Calu3 (cell line): ENCODE results near the gene SACM1L. TPM values are rescaled to one million over a fixed set of nuclear protein-coding genes. Genes with fewer than 3 reads are reported as not detected.
"Not testable (repeated sequence)": the region's sequence is repeated elsewhere in the genome, so short reads cannot be mapped to it uniquely, and the experiment has no call there.

Experiments used
- BruUV-seq: library from RNA; stranded (reverse); fragments of 400-500 nt; replicated peaks from 2 replicates; lab custom pipeline; 2021; lab: Mats Ljungman, UMichigan
- CTCF ChIA-PET: fragments of 300-600 bp; sonication (Branson Sonifier 250); formaldehyde crosslinking; loops from one replicate; lab custom pipeline; 2022; ENCODE audit warnings: antibody characterized with exemption; lab: Charles Lee
- DNase-seq: peaks from one replicate; pipeline ENCODE4 v3.0.0; 2022
- H3K27ac Mint-ChIP-seq: one replicate; pipeline ENCODE4 v1.8.0; 2022; ENCODE audit warnings: mixed read lengths; ENCODE audit not compliant: unreplicated experiment
- H3K27me3 Mint-ChIP-seq: one replicate; pipeline ENCODE4 v1.8.0; 2022; ENCODE audit warnings: mixed read lengths; ENCODE audit not compliant: unreplicated experiment
- H3K36me3 Mint-ChIP-seq: one replicate; pipeline ENCODE4 v1.8.0; 2022; ENCODE audit warnings: mild to moderate bottlenecking, moderate library complexity, mixed read lengths; ENCODE audit not compliant: insufficient read depth, unreplicated experiment
- H3K4me1 Mint-ChIP-seq: one replicate; pipeline ENCODE4 v1.8.0; 2022; ENCODE audit warnings: mild to moderate bottlenecking, low read depth, mixed read lengths; ENCODE audit not compliant: unreplicated experiment
- H3K4me3 Mint-ChIP-seq: one replicate; pipeline ENCODE4 v1.8.0; 2022; ENCODE audit warnings: mild to moderate bottlenecking, low read depth, moderate library complexity, mixed read lengths; ENCODE audit not compliant: unreplicated experiment
- H3K9me3 Mint-ChIP-seq: one replicate; pipeline ENCODE4 v1.8.0; 2022; ENCODE audit warnings: low read depth, mixed read lengths; ENCODE audit not compliant: unreplicated experiment
- CTCF ChIP-seq: fragments of 200-600 bp; IDR thresholded peaks from one replicate; pipeline ENCODE4 v1.8.0; 2022; ENCODE audit warnings: antibody characterized with exemption; ENCODE audit not compliant: unreplicated experiment
- intact Hi-C: fragments of 100-400 bp; cut with micrococcal nuclease; formaldehyde crosslinking; loops from one replicate; pipeline ENCODE4 v1.10.0; 2022; ENCODE audit not compliant: unreplicated experiment
- total RNA-seq: library from RNA; stranded (reverse); gene quantifications from 2 replicates; pipeline ENCODE4 v1.2.3, GENCODE V29; 2022

The SACM1L gene
- total RNA-seq, 1 experiment from 2014 or later, result 40.5 TPM

- CTCF ChIA-PET, result interaction anchor here (1.2 kb wide), 1 partner anchor 12 kb away, joined by 3 read pairs; no protein-coding TSS in a partner anchor
- DNase-seq, result no peak
- H3K4me3 Mint-ChIP-seq, result no peak overlapping the region
- intact Hi-C loops, result no loop called here
- H3K4me1 Mint-ChIP-seq, result peaks cover 35% of the 10 kb centered on the region
- no TSS peak for BruUV-seq
- no peak overlapping the region for H3K27ac Mint-ChIP-seq
- H3K9me3 Mint-ChIP-seq, result no peaks in the 10 kb centered on the region
- no peak for TF ChIP-seq CTCF
- peaks cover 6% of the 10 kb centered on the region for H3K27me3 Mint-ChIP-seq
- H3K36me3 Mint-ChIP-seq, result peaks cover 39% of the 10 kb centered on the region
These were observed 4.8 kb downstream of the SACM1L start for GRCh38 chr3:45693941-45694521.

GRCh38 chr3:45695166-45695565 is 6.0 kb downstream of the SACM1L start:
- BruUV-seq, intact Hi-C loops, CTCF ChIA-PET, H3K27ac Mint-ChIP-seq, DNase-seq, H3K4me3 Mint-ChIP-seq, H3K9me3 Mint-ChIP-seq, H3K27me3 Mint-ChIP-seq: not testable (repeated sequence)
- peaks cover 30% of the 10 kb centered on the region for H3K4me1 Mint-ChIP-seq
- H3K36me3 Mint-ChIP-seq, result peaks cover 28% of the 10 kb centered on the region

- Mint-ChIP-seq H3K4me3 (no peak overlapping the region), H3K36me3 (peaks cover 5% of the 10 kb centered on the region), H3K27ac (no peak overlapping the region), H3K9me3 (no peaks in the 10 kb centered on the region), H3K4me1 (no peaks in the 10 kb centered on the region), H3K27me3 (no peaks in the 10 kb centered on the region)
- TF ChIP-seq CTCF, result no peak
- DNase-seq, result no peak
- BruUV-seq, result no TSS peak
- CTCF ChIA-PET, result no interaction called here
- intact Hi-C loops, result no loop called here
These were observed 11.4 kb downstream of the SACM1L start for GRCh38 chr3:45700570-45701073.

- intact Hi-C loops, result no loop called here
- H3K4me3 Mint-ChIP-seq, result no peak overlapping the region
- no peak for TF ChIP-seq CTCF
- CTCF ChIA-PET, result no interaction called here
- no peaks in the 10 kb centered on the region for H3K9me3 Mint-ChIP-seq
- H3K27me3 Mint-ChIP-seq, result no peaks in the 10 kb centered on the region
- no peak for DNase-seq
- H3K4me1 Mint-ChIP-seq, result no peaks in the 10 kb centered on the region
- H3K36me3 Mint-ChIP-seq, result peaks cover 8% of the 10 kb centered on the region
- BruUV-seq, result no TSS peak
- H3K27ac Mint-ChIP-seq, result no peak overlapping the region
These were observed 12.1 kb downstream of the SACM1L start for GRCh38 chr3:45701172-45701867.
